Measurements from ENCODE around the gene BRD2. TPM values are rescaled to one million over a fixed set of nuclear protein-coding genes. Genes with fewer than 3 reads are reported as not detected.

BRD2 gene
- total and polyA plus RNA-seq, 9 of the 15 experiments (the other 6 are each of a cell fraction or from before 2014, with no cell fraction given), result 19.0 to 252 (median 181) TPM

GRCh38 chr6:32971581-32972352, 3.4 kb downstream of the BRD2 start (continued):
- TF ChIP-seq ZNF592 (IDR thresholded peaks at IDR 0.05) (no peak), ZNF217 (CRISPR knock-in tag; IDR thresholded peaks at IDR 0.05) (no peak), ZMIZ1 (IDR thresholded peaks at IDR 0.05; ENCODE audit: low read depth in 2 of 2, low read length in 2 of 2) (peak in 1 of 2 experiments; percentile 95; a peak in 2 of 4 replicates), ZNF282 (CRISPR knock-in tag; IDR thresholded peaks at IDR 0.05) (no peak), NFXL1 (CRISPR knock-in tag; IDR thresholded peaks at IDR 0.05) (no peak; the same call in 1 of the 2 replicates), ZNF174 (CRISPR knock-in tag; IDR thresholded peaks at IDR 0.05) (no peak), RFX5 (IDR thresholded peaks at IDR 0.05; ENCODE audit: low read depth, low read length) (peak; percentile 95), ZNF175 (CRISPR knock-in tag; IDR thresholded peaks at IDR 0.05; ENCODE audit: low read depth) (peak; percentile 72), MNT (conservative IDR thresholded peaks at IDR 0.05) (no peak)
- TF ChIP-seq, protein P1, sequence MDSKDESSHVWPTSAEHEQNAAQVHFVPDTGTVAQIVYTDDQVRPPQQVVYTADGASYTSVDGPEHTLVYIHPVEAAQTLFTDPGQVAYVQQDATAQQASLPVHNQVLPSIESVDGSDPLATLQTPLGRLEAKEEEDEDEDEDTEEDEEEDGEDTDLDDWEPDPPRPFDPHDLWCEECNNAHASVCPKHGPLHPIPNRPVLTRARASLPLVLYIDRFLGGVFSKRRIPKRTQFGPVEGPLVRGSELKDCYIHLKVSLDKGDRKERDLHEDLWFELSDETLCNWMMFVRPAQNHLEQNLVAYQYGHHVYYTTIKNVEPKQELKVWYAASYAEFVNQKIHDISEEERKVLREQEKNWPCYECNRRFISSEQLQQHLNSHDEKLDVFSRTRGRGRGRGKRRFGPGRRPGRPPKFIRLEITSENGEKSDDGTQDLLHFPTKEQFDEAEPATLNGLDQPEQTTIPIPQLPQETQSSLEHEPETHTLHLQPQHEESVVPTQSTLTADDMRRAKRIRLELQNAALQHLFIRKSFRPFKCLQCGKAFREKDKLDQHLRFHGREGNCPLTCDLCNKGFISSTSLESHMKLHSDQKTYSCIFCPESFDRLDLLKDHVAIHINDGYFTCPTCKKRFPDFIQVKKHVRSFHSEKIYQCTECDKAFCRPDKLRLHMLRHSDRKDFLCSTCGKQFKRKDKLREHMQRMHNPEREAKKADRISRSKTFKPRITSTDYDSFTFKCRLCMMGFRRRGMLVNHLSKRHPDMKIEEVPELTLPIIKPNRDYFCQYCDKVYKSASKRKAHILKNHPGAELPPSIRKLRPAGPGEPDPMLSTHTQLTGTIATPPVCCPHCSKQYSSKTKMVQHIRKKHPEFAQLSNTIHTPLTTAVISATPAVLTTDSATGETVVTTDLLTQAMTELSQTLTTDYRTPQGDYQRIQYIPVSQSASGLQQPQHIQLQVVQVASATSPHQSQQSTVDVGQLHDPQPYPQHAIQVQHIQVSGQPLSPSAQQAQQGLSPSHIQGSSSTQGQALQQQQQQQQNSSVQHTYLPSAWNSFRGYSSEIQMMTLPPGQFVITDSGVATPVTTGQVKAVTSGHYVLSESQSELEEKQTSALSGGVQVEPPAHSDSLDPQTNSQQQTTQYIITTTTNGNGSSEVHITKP (IDR thresholded peaks at IDR 0.05; ENCODE audit: partially characterized antibody), result peak; percentile 41
- TF ChIP-seq, protein P2, sequence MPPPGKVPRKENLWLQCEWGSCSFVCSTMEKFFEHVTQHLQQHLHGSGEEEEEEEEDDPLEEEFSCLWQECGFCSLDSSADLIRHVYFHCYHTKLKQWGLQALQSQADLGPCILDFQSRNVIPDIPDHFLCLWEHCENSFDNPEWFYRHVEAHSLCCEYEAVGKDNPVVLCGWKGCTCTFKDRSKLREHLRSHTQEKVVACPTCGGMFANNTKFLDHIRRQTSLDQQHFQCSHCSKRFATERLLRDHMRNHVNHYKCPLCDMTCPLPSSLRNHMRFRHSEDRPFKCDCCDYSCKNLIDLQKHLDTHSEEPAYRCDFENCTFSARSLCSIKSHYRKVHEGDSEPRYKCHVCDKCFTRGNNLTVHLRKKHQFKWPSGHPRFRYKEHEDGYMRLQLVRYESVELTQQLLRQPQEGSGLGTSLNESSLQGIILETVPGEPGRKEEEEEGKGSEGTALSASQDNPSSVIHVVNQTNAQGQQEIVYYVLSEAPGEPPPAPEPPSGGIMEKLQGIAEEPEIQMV (tag; conservative IDR thresholded peaks at IDR 0.05; ENCODE audit: low read depth), result peak; percentile 94

All from K562 (cell line).